IMR-90 (cell line): ENCODE data around the gene NT5C3B. TPM values are rescaled to one million over a fixed set of nuclear protein-coding genes. Genes with fewer than 3 reads are reported as not detected.

Source experiments
- MXI1 ChIP-seq: IDR thresholded peaks from 2 replicates; pipeline ENCODE4 v1.6.1; 2012; ENCODE audit warnings: low read depth, mild to moderate bottlenecking, low read length, moderate library complexity, borderline replicate concordance
- polyA plus RNA-seq, 3 experiments: library from polyadenylated mRNA; depleted of rRNA; stranded (reverse); fragments of >200 nt; gene quantifications; 2 replicates each; pipeline ENCODE4 v1.2.3, GENCODE V29; 2012; ENCODE audit warnings: low replicate concordance in 1 of 3
- total RNA-seq: library from RNA; depleted of rRNA; stranded (reverse); fragments of >200 nt; gene quantifications from 2 replicates; pipeline ENCODE4 v1.2.3, GENCODE V29; 2012
- TF ChIP-seq, protein P1 (sequence below): fragments of 150-350 bp; IDR thresholded peaks from 2 replicates; pipeline ENCODE4 v1.6.1; 2016; ENCODE audit warnings: low read depth, mild to moderate bottlenecking, low read length, moderate library complexity, borderline replicate concordance

The NT5C3B gene
- total and polyA plus RNA-seq, 2 of the 4 experiments (the other 2 are of a cell fraction): 59.9 to 92.7 TPM

GRCh38 chr17:41811549-41812380, 24.3 kb downstream of the NT5C3B start, which contains the start of gene P3H4 (continued):
- TF ChIP-seq, protein P1, sequence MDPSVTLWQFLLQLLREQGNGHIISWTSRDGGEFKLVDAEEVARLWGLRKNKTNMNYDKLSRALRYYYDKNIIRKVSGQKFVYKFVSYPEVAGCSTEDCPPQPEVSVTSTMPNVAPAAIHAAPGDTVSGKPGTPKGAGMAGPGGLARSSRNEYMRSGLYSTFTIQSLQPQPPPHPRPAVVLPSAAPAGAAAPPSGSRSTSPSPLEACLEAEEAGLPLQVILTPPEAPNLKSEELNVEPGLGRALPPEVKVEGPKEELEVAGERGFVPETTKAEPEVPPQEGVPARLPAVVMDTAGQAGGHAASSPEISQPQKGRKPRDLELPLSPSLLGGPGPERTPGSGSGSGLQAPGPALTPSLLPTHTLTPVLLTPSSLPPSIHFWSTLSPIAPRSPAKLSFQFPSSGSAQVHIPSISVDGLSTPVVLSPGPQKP: no peak
- TF ChIP-seq MXI1: peak; percentile 62; the same call in 1 of the 2 replicates
